SK-N-MC (cell line): ENCODE data around the gene ESPN.

Source experiments
- DNase-seq: peaks from one replicate; pipeline ENCODE4 v3.0.0-alpha.2; 2011; ENCODE audit warnings: low read depth, low spot score
- H3K27ac ChIP-seq: fragments of 200-600 bp; sonication (generic); 2 replicates; pipeline ENCODE4 v1.5.1; 2016; ENCODE audit warnings: mixed run types
- H3K36me3 ChIP-seq: fragments of 200-600 bp; sonication (generic); 2 replicates; pipeline ENCODE4 v1.6.1; 2017; ENCODE audit warnings: antibody characterized with exemption, low read length, mixed read lengths; ENCODE audit not compliant: insufficient read depth
- H3K4me3 ChIP-seq: fragments of 200-600 bp; sonication (generic); 2 replicates; pipeline ENCODE4 v1.5.1; 2016
- H3K9ac ChIP-seq: fragments of 200-600 bp; sonication (generic); 2 replicates; pipeline ENCODE4 v1.8.0; 2017; ENCODE audit warnings: mixed run types, mixed read lengths; ENCODE audit not compliant: insufficient read length
- H3K9me3 ChIP-seq: fragments of 200-600 bp; sonication (generic); 2 replicates; pipeline ENCODE4 v1.6.1; 2017; ENCODE audit warnings: low read depth, mild to moderate bottlenecking, antibody characterized with exemption, low read length, moderate library complexity, mixed read lengths
- EZH2 ChIP-seq: fragments of 200-600 bp; sonication (generic); IDR thresholded peaks from one replicate; pipeline ENCODE4 v1.6.1; 2017; ENCODE audit warnings: antibody characterized with exemption
- FOXP2 ChIP-seq: optimal IDR thresholded peaks from 2 replicates; pipeline ENCODE3; 2011; ENCODE audit warnings: mild to moderate bottlenecking, moderate library complexity; ENCODE audit not compliant: insufficient read depth; ENCODE audit errors: extremely low read length, control extremely low read depth
- POLR2AphosphoS5 ChIP-seq: IDR thresholded peaks from 2 replicates; pipeline ENCODE4 v1.6.1; 2012; ENCODE audit warnings: mild to moderate bottlenecking, low read depth, low read length, borderline replicate concordance

The ESPN gene

GRCh38 chr1:6424619-6425593 lies at the start of gene ESPN:
Gene ESPN, plus strand, starts transcription at chr1:6424776. Its CDS starts 180 bp downstream, at chr1:6424956.
- H3K9me3 ChIP-seq = no peaks in the 10 kb centered on the region
- no peak for TF ChIP-seq POLR2AphosphoS5
- TF ChIP-seq EZH2 = no peak
- no peak for TF ChIP-seq FOXP2

GRCh38 chr1:6378096-6378746 lies 46.4 kb upstream of the ESPN start:
- H3K4me3 ChIP-seq = no peak overlapping the region
- H3K27ac ChIP-seq = no peak overlapping the region
- no peak overlapping the region for H3K9ac ChIP-seq
- DNase-seq = no peak
- no peak for TF ChIP-seq FOXP2
- no peak for TF ChIP-seq POLR2AphosphoS5
- TF ChIP-seq EZH2 = no peak
- H3K9me3 ChIP-seq = no peaks in the 10 kb centered on the region; the same call in 1 of the 2 replicates
- H3K36me3 ChIP-seq = no peaks in the 10 kb centered on the region

More at GRCh38 chr1:6424619-6425593, at the start of gene ESPN:
- Histone ChIP-seq H3K4me3 (peak within 1 kb of the TSS; percentile 42; the same call in 1 of the 2 replicates), H3K36me3 (no peaks in the 10 kb centered on the region), H3K9ac (no peak within 1 kb of the TSS), H3K27ac (no peak within 1 kb of the TSS)
- DNase-seq = no peak

- H3K27ac ChIP-seq = no peak overlapping the region
- no peak overlapping the region for H3K9ac ChIP-seq
- TF ChIP-seq FOXP2 (no peak), POLR2AphosphoS5 (no peak), EZH2 (no peak)
- no peaks in the 10 kb centered on the region for H3K36me3 ChIP-seq
- no peaks in the 10 kb centered on the region; the same call in 1 of the 2 replicates for H3K9me3 ChIP-seq
- H3K4me3 ChIP-seq = no peak overlapping the region
- DNase-seq = no peak
Measured at GRCh38 chr1:6380037-6380436, 44.5 kb upstream of the ESPN start.

- DNase-seq = no peak
- Histone ChIP-seq H3K9me3 (no peaks in the 10 kb centered on the region; the same call in 1 of the 2 replicates), H3K9ac (no peak overlapping the region), H3K4me3 (no peak overlapping the region), H3K36me3 (no peaks in the 10 kb centered on the region), H3K27ac (no peak overlapping the region)
- TF ChIP-seq EZH2 (no peak), FOXP2 (no peak), POLR2AphosphoS5 (no peak)
Measured at GRCh38 chr1:6384135-6384534, 40.4 kb upstream of the ESPN start.

- no peaks in the 10 kb centered on the region; the same call in 1 of the 2 replicates for H3K9me3 ChIP-seq
- no peak for TF ChIP-seq FOXP2
- TF ChIP-seq POLR2AphosphoS5 = no peak
- no peak for TF ChIP-seq EZH2
- no peaks in the 10 kb centered on the region for H3K36me3 ChIP-seq
- H3K4me3 ChIP-seq = no peak overlapping the region
- DNase-seq = no peak
- H3K9ac ChIP-seq = no peak overlapping the region
- H3K27ac ChIP-seq = no peak overlapping the region
Measured at GRCh38 chr1:6384962-6385361, 39.6 kb upstream of the ESPN start.

- Histone ChIP-seq H3K9ac (no peak overlapping the region), H3K9me3 (no peaks in the 10 kb centered on the region; the same call in 1 of the 2 replicates), H3K36me3 (no peaks in the 10 kb centered on the region), H3K27ac (no peak overlapping the region), H3K4me3 (no peak overlapping the region)
- TF ChIP-seq EZH2 = no peak
- no peak for TF ChIP-seq POLR2AphosphoS5
- TF ChIP-seq FOXP2 = no peak
- DNase-seq = no peak
Measured at GRCh38 chr1:6385488-6386191, 38.9 kb upstream of the ESPN start.

GRCh38 chr1:6386371-6386949 lies 38.1 kb upstream of the ESPN start:
- DNase-seq = no peak

More at GRCh38 chr1:6386371-6386949, 38.1 kb upstream of the ESPN start:
- Histone ChIP-seq H3K4me3 (no peak overlapping the region), H3K27ac (no peak overlapping the region), H3K9ac (no peak overlapping the region), H3K36me3 (no peaks in the 10 kb centered on the region), H3K9me3 (no peaks in the 10 kb centered on the region)
- TF ChIP-seq POLR2AphosphoS5 = no peak
